Immature natural killer cell (primary cell): ENCODE measurements around the gene HK3. TPM values are rescaled to one million over a fixed set of nuclear protein-coding genes. Genes with fewer than 3 reads are reported as not detected.
A peak's percentile ranks its signal among the peaks of the same experiment; 100 is the strongest.

Source experiments
- DNase-seq, 3 donors: peaks; one replicate each; pipeline ENCODE4 v3.0.0; 2022; ENCODE audit warnings: mixed read lengths in 1 of 3
- H3K27ac Mint-ChIP-seq, 6 donors: one replicate each; pipeline ENCODE4 v1.8.0; 2020; ENCODE audit warnings: mixed read lengths in 6 of 6, mild to moderate bottlenecking in 5 of 6, inconsistent platforms in 4 of 6, moderate library complexity in 3 of 6
- H3K27me3 Mint-ChIP-seq, 3 donors: one replicate each; pipeline ENCODE4 v1.8.0; 2020 to 2021; ENCODE audit warnings: low read depth in 3 of 3, mild to moderate bottlenecking in 3 of 3, mixed read lengths in 3 of 3, moderate library complexity in 3 of 3, inconsistent platforms in 1 of 3
- H3K36me3 Mint-ChIP-seq, 3 donors: one replicate each; pipeline ENCODE4 v1.8.0; 2020; ENCODE audit warnings: mixed read lengths in 3 of 3, inconsistent platforms in 2 of 3, mild to moderate bottlenecking in 2 of 3
- H3K4me1 Mint-ChIP-seq, 2 donors: one replicate each; pipeline ENCODE4 v1.8.0; 2020; ENCODE audit warnings: inconsistent platforms in 2 of 2, mild to moderate bottlenecking in 2 of 2, mixed read lengths in 2 of 2, moderate library complexity in 1 of 2
- H3K4me3 Mint-ChIP-seq, 5 donors: one replicate each; pipeline ENCODE4 v1.8.0; 2020; ENCODE audit warnings: mild to moderate bottlenecking in 5 of 5, mixed read lengths in 5 of 5, inconsistent platforms in 3 of 5, moderate library complexity in 3 of 5
- H3K9me3 Mint-ChIP-seq, 6 donors: one replicate each; pipeline ENCODE4 v1.8.0; 2020; ENCODE audit warnings: mild to moderate bottlenecking in 6 of 6, mixed read lengths in 6 of 6, inconsistent platforms in 4 of 6, moderate library complexity in 3 of 6
- polyA plus RNA-seq, 3 donors: library from polyadenylated mRNA; unstranded; fragments of 300-500 nt; fragmentation: Illumina TruSeq; gene quantifications; one replicate each; pipeline ENCODE4 v1.2.3, GENCODE V29; 2021

The HK3 gene
- polyA plus RNA-seq, 3 donors from 2014 or later = 0.21 to 2.5 (median 2.4) TPM

DNA sequence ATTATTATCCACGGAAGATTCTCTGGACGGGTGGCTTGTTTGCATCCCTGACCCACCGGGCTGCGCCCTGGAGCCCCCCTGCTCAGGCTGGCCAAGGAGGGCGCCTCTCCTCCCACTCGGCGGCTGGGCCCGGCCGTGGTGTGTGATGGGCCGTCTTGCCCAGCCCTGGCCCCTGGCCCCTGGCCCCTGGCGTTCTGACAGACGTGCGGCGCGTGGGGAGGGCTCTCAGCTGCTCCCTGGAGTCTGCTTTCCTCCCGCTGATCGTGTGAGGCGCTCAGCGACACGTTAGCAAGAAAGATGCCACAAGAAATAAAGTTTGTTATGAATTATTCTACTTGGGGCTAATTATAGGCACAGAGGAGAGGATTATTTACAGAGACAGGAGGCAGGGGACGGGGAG lies 55.5 kb downstream of the HK3 start:
- H3K27ac Mint-ChIP-seq = no peak overlapping the region
- peaks cover 2 to 19% (median 5%) of the 10 kb centered on the region in 3 donors for H3K27me3 Mint-ChIP-seq
- no peaks in the 10 kb centered on the region for H3K4me1 Mint-ChIP-seq
- DNase-seq = no peak
- no peaks in the 10 kb centered on the region for H3K36me3 Mint-ChIP-seq
- no peak overlapping the region for H3K4me3 Mint-ChIP-seq
- H3K9me3 Mint-ChIP-seq = no peaks in the 10 kb centered on the region

DNA sequence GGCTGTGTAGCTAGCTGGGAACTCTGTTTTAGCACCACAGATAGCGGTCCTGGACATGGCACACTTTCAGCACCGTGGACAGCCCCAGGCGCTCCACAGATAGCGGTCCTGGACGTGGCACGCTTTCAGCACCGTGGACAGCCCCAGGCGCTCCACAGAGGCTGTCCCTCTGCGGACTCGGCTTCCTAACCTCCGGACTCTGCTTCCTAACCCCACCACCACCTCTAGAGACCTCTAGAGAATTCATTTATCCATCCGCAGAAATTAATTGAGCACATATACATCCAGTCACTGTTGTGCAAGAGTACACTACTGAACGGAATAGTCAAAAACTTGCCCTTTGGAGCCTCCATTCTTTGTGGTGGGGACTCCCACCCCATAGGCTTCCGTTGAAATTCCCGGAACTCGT lies 61.4 kb downstream of the HK3 start:
- peaks cover 2 to 12% (median 5%) of the 10 kb centered on the region in 3 donors for H3K27me3 Mint-ChIP-seq
- peak overlapping the region in 1 of 6 donors; percentile 18 for H3K27ac Mint-ChIP-seq
- peak; percentile 69 to 75 (median 74) for DNase-seq
- no peaks in the 10 kb centered on the region for H3K36me3 Mint-ChIP-seq
- no peaks in the 10 kb centered on the region for H3K4me1 Mint-ChIP-seq
- H3K9me3 Mint-ChIP-seq = no peaks in the 10 kb centered on the region
- no peak overlapping the region for H3K4me3 Mint-ChIP-seq

DNA sequence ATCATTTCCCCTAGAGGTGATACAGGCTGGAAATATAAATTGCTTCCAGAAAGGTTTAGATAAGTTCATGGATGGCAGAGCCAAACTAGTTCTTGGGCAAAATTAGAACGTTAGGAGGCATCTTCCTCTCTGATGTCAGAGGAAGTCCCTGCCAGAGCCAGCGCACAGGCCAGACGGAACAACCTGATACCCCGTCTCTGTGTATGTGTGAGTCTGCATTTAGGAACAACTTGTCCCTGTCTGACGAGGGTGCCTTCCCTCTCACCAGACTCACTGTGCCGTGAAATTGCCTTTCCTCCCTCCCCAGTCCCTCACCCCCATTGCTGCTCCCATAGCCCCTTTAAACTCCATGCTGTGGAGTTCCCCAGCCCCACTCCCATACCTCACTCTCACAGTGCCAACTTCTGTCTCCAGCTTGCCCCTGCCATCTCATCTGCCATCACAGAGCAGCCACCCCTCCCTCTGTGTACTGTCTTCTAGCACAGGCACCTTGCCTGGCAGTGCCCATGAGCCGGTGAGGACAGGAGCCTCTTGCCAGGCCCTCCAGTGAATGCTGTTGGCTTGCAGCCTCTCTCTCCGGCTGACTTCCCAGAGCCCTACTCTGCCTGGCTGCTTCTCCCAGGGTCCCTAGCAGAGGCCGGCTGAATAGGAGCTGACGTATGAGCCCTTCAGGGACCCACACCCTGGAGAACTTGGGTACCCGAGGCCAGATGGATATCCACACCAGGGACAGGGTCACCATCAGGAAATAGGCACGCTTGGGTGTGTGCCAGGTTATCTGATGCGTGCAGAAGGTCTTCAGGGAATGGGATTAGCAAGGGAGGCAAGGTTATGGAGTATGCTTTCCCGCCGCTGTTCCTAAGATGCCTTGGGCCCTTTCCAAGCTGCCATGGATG lies 62.1 kb downstream of the HK3 start:
- H3K4me1 Mint-ChIP-seq = no peaks in the 10 kb centered on the region
- no peak for DNase-seq
- no peaks in the 10 kb centered on the region for H3K9me3 Mint-ChIP-seq
- H3K36me3 Mint-ChIP-seq = no peaks in the 10 kb centered on the region
- peaks cover 5 to 11% (median 5%) of the 10 kb centered on the region in 3 donors for H3K27me3 Mint-ChIP-seq
- no peak overlapping the region for H3K27ac Mint-ChIP-seq
- no peak overlapping the region for H3K4me3 Mint-ChIP-seq

GRCh38 chr5:176835918-176836317 lies 63.2 kb downstream of the HK3 start:
- Mint-ChIP-seq H3K4me1 (no peaks in the 10 kb centered on the region), H3K4me3 (no peak overlapping the region), H3K9me3 (no peaks in the 10 kb centered on the region), H3K27ac (no peak overlapping the region), H3K36me3 (no peaks in the 10 kb centered on the region), H3K27me3 (peaks cover 5 to 7% (median 6%) of the 10 kb centered on the region in 3 donors)
- DNase-seq = no peak

- Mint-ChIP-seq H3K36me3 (no peaks in the 10 kb centered on the region), H3K4me1 (peaks cover 0 to 2% of the 10 kb centered on the region in 2 donors), H3K9me3 (no peaks in the 10 kb centered on the region), H3K27ac (no peak overlapping the region), H3K4me3 (no peak overlapping the region), H3K27me3 (peaks cover 5 to 7% (median 5%) of the 10 kb centered on the region in 3 donors)
- no peak for DNase-seq
Observed at GRCh38 chr5:176833286-176833685, 65.9 kb downstream of the HK3 start.

GRCh38 chr5:176832162-176832561 lies 67.0 kb downstream of the HK3 start:
- Mint-ChIP-seq H3K36me3 (no peaks in the 10 kb centered on the region), H3K27ac (no peak overlapping the region), H3K9me3 (no peaks in the 10 kb centered on the region), H3K4me1 (peaks cover 0 to 2% of the 10 kb centered on the region in 2 donors), H3K27me3 (peaks cover 5 to 7% (median 5%) of the 10 kb centered on the region in 3 donors), H3K4me3 (no peak overlapping the region)
- no peak for DNase-seq

DNA sequence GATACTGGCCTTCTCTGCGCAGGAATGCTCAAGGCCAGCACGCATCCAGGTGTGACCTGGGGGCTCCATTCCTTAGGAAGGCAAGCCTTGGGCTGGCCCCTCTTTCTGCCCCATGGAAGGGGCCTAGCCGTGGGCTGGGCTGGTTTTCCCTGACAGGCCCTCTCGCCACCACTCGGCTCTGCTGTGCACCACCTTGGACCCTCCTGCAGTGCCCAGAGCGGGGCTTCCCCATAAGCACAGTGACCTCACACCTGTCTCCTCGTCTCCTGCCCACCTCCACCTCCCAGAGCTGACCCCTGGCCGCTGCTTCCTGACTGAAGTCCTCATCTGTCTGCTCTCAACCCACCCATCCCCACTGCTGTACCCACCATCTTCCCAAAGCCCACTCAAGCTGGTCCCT lies 67.7 kb downstream of the HK3 start:
- H3K27me3 Mint-ChIP-seq = peaks cover 5 to 7% (median 5%) of the 10 kb centered on the region in 3 donors
- H3K36me3 Mint-ChIP-seq = no peaks in the 10 kb centered on the region
- DNase-seq = no peak
- H3K4me1 Mint-ChIP-seq = peaks cover 0 to 2% of the 10 kb centered on the region in 2 donors
- H3K27ac Mint-ChIP-seq = no peak overlapping the region
- H3K4me3 Mint-ChIP-seq = no peak overlapping the region
- no peaks in the 10 kb centered on the region for H3K9me3 Mint-ChIP-seq

DNA sequence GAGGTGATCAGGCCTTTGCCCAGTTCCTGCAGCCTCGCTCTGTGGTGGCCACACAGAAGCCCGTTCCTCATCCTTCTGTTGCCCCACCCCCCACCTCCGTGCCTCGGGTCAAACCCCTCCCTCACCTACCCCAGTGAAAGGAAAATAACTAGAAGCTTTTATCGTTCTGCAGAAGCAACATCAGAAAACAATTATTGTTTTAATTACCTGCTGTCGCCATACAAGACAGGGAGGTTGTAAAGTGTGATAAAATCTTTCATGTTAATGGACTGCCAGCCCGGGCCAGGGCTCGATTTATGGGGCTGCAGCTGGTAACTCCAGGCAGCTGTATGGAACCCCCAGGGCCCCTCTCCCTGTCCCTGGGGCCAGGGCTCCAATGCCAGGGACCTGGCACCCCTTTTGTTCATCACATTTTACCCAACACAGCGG lies 68.1 kb downstream of the HK3 start:
- H3K4me1 Mint-ChIP-seq = peaks cover 0 to 2% of the 10 kb centered on the region in 2 donors
- H3K27me3 Mint-ChIP-seq = peaks cover 5 to 7% (median 5%) of the 10 kb centered on the region in 3 donors
- no peak for DNase-seq
- no peak overlapping the region for H3K27ac Mint-ChIP-seq
- H3K9me3 Mint-ChIP-seq = no peaks in the 10 kb centered on the region
- H3K4me3 Mint-ChIP-seq = no peak overlapping the region
- H3K36me3 Mint-ChIP-seq = no peaks in the 10 kb centered on the region

Other genes starting within 250 kb of the HK3 start
- not detected for gene UNC5A, start 88.8 kb downstream of the HK3 start, polyA plus RNA-seq
- gene UIMC1, start 107.4 kb upstream of the HK3 start, polyA plus RNA-seq = 10 to 100 TPM; 12.8 to 21.5 (median 14.9) TPM
- 10 to 100 TPM in 2 of 3 donors, 1 to 10 TPM in 1; 8.8 to 21.5 (median 10.6) TPM for gene ZNF346, start 123.3 kb upstream of the HK3 start, polyA plus RNA-seq
- not detected for gene FGFR4, start 187.6 kb upstream of the HK3 start, polyA plus RNA-seq
- 10 to 100 TPM; 17.3 to 92.9 (median 19.7) TPM for gene NSD1, start 234.4 kb upstream of the HK3 start, polyA plus RNA-seq